ENCODE measurements around the gene QTRT2. TPM values are rescaled to one million over a fixed set of nuclear protein-coding genes. Genes with fewer than 3 reads are reported as not detected.

The QTRT2 gene
- total RNA-seq, 1 experiment from 2014 or later, result 47.7 TPM

GRCh38 chr3:114108137-114108536, 51.6 kb downstream of the QTRT2 start:
- H3K9me3 ChIP-seq (ENCODE audit: control insufficient read depth in 1 of 2, insufficient read depth in 1 of 2, low read depth in 1 of 2, low read length in 2 of 2), result no peaks in the 10 kb centered on the region
- H3K27me3 ChIP-seq (ENCODE audit: insufficient read depth, low read length), result peaks cover 4% of the 10 kb centered on the region; the same call in 1 of the 2 replicates
- DNase-seq (ENCODE audit: low read depth, low spot score) (no peak), ATAC-seq (no peak)
- ChIA-PET RAD21 (ENCODE audit: low non-redundant PET in 1 of 2, low total read pairs in 2 of 2, uncharacterized antibody in 2 of 2, unreplicated experiment in 2 of 2) (no interaction called here), POLR2A (no interaction called here), CTCF (no interaction called here)
- TF ChIP-seq, protein P1, sequence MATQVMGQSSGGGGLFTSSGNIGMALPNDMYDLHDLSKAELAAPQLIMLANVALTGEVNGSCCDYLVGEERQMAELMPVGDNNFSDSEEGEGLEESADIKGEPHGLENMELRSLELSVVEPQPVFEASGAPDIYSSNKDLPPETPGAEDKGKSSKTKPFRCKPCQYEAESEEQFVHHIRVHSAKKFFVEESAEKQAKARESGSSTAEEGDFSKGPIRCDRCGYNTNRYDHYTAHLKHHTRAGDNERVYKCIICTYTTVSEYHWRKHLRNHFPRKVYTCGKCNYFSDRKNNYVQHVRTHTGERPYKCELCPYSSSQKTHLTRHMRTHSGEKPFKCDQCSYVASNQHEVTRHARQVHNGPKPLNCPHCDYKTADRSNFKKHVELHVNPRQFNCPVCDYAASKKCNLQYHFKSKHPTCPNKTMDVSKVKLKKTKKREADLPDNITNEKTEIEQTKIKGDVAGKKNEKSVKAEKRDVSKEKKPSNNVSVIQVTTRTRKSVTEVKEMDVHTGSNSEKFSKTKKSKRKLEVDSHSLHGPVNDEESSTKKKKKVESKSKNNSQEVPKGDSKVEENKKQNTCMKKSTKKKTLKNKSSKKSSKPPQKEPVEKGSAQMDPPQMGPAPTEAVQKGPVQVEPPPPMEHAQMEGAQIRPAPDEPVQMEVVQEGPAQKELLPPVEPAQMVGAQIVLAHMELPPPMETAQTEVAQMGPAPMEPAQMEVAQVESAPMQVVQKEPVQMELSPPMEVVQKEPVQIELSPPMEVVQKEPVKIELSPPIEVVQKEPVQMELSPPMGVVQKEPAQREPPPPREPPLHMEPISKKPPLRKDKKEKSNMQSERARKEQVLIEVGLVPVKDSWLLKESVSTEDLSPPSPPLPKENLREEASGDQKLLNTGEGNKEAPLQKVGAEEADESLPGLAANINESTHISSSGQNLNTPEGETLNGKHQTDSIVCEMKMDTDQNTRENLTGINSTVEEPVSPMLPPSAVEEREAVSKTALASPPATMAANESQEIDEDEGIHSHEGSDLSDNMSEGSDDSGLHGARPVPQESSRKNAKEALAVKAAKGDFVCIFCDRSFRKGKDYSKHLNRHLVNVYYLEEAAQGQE (IDR thresholded peaks at IDR 0.05; ENCODE audit: low read depth), result no peak
- no peak for TF ChIP-seq YY1 (IDR thresholded peaks at IDR 0.05; ENCODE audit: extremely low read depth, insufficient replicate concordance, low read depth, low read length)
- TF ChIP-seq ELF1 (IDR thresholded peaks at IDR 0.05; ENCODE audit: borderline replicate concordance, low read depth), result no peak
- TF ChIP-seq ZFX (IDR thresholded peaks at IDR 0.05), result no peak
- no peak for TF ChIP-seq ZBTB33 (IDR thresholded peaks at IDR 0.05; ENCODE audit: extremely low read depth, insufficient replicate concordance, low read length)
- no peak for TF ChIP-seq RAD21 (IDR thresholded peaks at IDR 0.05; ENCODE audit: low read depth)
- no peak for TF ChIP-seq CTCF (IDR thresholded peaks at IDR 0.05 in 2 of 3, conservative IDR thresholded peaks at IDR 0.05 in 1 of 3; ENCODE audit: borderline replicate concordance in 1 of 3, insufficient read depth in 1 of 3, low read depth in 2 of 3, low read length in 2 of 3)
- TF ChIP-seq, protein P2, sequence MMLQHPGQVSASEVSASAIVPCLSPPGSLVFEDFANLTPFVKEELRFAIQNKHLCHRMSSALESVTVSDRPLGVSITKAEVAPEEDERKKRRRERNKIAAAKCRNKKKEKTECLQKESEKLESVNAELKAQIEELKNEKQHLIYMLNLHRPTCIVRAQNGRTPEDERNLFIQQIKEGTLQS (IDR thresholded peaks at IDR 0.05), result no peak
- no peak for TF ChIP-seq POLR2AphosphoS5 (IDR thresholded peaks at IDR 0.05; ENCODE audit: low read depth, low read length)
- TF ChIP-seq TCF7L2 (IDR thresholded peaks at IDR 0.05; ENCODE audit: borderline replicate concordance, extremely low read depth, insufficient read depth, insufficient read length), result no peak
- no peak for TF ChIP-seq MAX (IDR thresholded peaks at IDR 0.05)
- TF ChIP-seq JUND (IDR thresholded peaks at IDR 0.05), result no peak
- no peak for TF ChIP-seq EZH2 (IDR thresholded peaks at IDR 0.05)
- TF ChIP-seq EGR1 (IDR thresholded peaks at IDR 0.05; ENCODE audit: low read depth), result no peak
- TF ChIP-seq ZNF274 (IDR thresholded peaks at IDR 0.05; ENCODE audit: low read depth, low read length), result no peak
- no peak for TF ChIP-seq SRF (IDR thresholded peaks at IDR 0.05; ENCODE audit: low read depth)
- H3K79me2 ChIP-seq (ENCODE audit: insufficient read depth, low read length), result no peaks in the 10 kb centered on the region
- no TSS peak for BruUV-seq (replicated peaks)
- intact Hi-C loops (cut with micrococcal nuclease), result no loop called here
- H2AFZ ChIP-seq (ENCODE audit: low read depth, low read length, poor library complexity, severe bottlenecking), result no peak overlapping the region
- no peaks in the 10 kb centered on the region for H3K36me3 ChIP-seq (ENCODE audit: control insufficient read depth in 1 of 2, insufficient read depth in 2 of 2, low read length in 2 of 2)
- H3K4me3 ChIP-seq (replicated peaks in 1 of 2; ENCODE audit: low read depth in 1 of 2, low read length in 2 of 2), result no peak overlapping the region
- no peaks in the 10 kb centered on the region for H3K4me1 ChIP-seq (ENCODE audit: control insufficient read depth in 1 of 2, insufficient read depth in 2 of 2, low read length in 2 of 2)
- no peaks in the 10 kb centered on the region for H3K9me2 ChIP-seq (ENCODE audit: insufficient read depth)
- H3K4me2 ChIP-seq (ENCODE audit: low read length), result no peak overlapping the region
- H3K9ac ChIP-seq (ENCODE audit: low read length), result no peak overlapping the region
- H3K27ac ChIP-seq (ENCODE audit: low read depth, low read length), result no peak overlapping the region
- no peaks in the 10 kb centered on the region for H4K20me1 ChIP-seq (ENCODE audit: insufficient read depth)
